Esophagus (tissue), 2 donors: Measurements from ENCODE around the gene RHOH. TPM values are rescaled to one million over a fixed set of nuclear protein-coding genes. Genes with fewer than 3 reads are reported as not detected.

Source experiments
- H3K27ac ChIP-seq, 2 donors: one replicate each; pipeline ENCODE4 v1.5.1; 2013; ENCODE audit warnings: low read depth in 2 of 2, mild to moderate bottlenecking in 2 of 2, inconsistent platforms in 1 of 2, low read length in 1 of 2, moderate library complexity in 1 of 2
- H3K27me3 ChIP-seq, 2 donors: one replicate each; pipeline ENCODE4 v1.6.1; 2013; ENCODE audit warnings: low read length in 2 of 2, control low read depth in 1 of 2, mild to moderate bottlenecking in 1 of 2; ENCODE audit not compliant: insufficient read depth in 2 of 2, control insufficient read depth in 1 of 2
- H3K36me3 ChIP-seq, 2 donors: one replicate each; pipeline ENCODE4 v1.6.1; 2013; ENCODE audit warnings: low read length in 1 of 2; ENCODE audit not compliant: control insufficient read depth in 2 of 2, insufficient read depth in 2 of 2
- H3K4me1 ChIP-seq, 2 donors: one replicate each; pipeline ENCODE4 v1.6.1; 2013; ENCODE audit warnings: low read length in 1 of 2; ENCODE audit not compliant: control insufficient read depth in 2 of 2, insufficient read depth in 2 of 2
- H3K4me3 ChIP-seq, 2 donors: one replicate each; pipeline ENCODE4 v1.5.1; 2013; ENCODE audit warnings: low read length in 2 of 2, mild to moderate bottlenecking in 2 of 2, low read depth in 1 of 2, moderate library complexity in 1 of 2
- H3K9me3 ChIP-seq, 2 donors: one replicate each; pipeline ENCODE4 v1.6.1; 2013; ENCODE audit warnings: mild to moderate bottlenecking in 2 of 2, low read depth in 1 of 2, low read length in 1 of 2, moderate library complexity in 1 of 2; ENCODE audit not compliant: control insufficient read depth in 2 of 2, insufficient read depth in 1 of 2
- WGBS, 2 donors: extraction: QIAGEN DNeasy Blood & Tissue Kit; methylation state at CpG; one replicate each; pipeline ENCODE4 v1.1.7; 2013; 5-methylcytosine and 5-hydroxymethylcytosine counted together
- polyA plus RNA-seq, 2 donors: library from polyadenylated mRNA; stranded (reverse); fragments of 200-250 nt; gene quantifications; one replicate each; pipeline ENCODE4 v1.2.3, GENCODE V29; 2013
- donor health status: healthy with polysubstance abuse.
- donor health status: Bipolar disorder and iron deficiency.

The RHOH gene
- polyA plus RNA-seq, 2 donors, result 0.87 to 1.1 TPM

DNA sequence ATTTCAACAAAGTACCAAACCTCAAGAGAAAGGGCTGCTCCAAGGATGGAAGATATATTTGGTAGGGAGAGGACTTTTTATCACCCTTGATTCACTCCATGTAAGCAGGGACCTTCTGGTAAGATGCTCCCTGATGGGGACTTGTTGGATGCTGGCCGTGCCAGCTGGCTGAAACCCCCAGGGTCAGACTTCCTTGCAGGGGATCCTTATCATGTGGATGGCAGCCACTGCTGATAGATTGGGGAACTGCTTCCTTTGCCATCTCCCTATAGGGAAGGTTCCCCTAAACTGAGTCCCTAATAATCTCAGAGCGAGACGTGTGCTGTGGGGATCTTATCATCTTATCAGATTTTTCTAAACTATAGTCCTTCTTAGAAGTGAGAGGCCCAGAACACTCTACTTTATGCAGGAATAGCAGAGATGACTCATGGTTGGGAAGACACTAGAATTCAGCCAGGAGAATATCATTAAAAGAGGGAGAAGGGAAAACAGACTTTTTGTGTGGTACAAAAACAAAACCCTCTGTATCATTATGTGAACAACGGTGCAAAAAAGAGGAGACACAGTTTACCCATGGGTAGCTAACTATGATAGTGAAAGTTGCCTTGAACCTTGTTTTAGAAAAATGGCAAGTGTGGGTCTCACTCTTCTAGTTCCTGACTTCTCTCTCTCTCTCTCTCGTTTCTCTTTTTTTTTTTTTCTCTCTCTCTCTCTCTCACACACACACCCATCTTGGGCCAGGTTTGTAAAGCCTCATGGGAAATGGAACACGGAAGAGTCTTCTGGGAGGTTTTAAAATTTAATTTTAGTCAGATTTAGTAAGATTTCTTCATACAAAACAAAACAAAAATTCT, 16.1 kb downstream of the RHOH start:
- H3K27me3 ChIP-seq, result no peaks in the 10 kb centered on the region
- 55 to 61% methylated on average over 6 of the region's 6 CpGs for WGBS, 2 donors
- no peaks in the 10 kb centered on the region for H3K4me1 ChIP-seq
- no peaks in the 10 kb centered on the region for H3K9me3 ChIP-seq
- H3K4me3 ChIP-seq, result no peak overlapping the region
- H3K36me3 ChIP-seq, result no peaks in the 10 kb centered on the region
- H3K27ac ChIP-seq, result no peak overlapping the region

DNA sequence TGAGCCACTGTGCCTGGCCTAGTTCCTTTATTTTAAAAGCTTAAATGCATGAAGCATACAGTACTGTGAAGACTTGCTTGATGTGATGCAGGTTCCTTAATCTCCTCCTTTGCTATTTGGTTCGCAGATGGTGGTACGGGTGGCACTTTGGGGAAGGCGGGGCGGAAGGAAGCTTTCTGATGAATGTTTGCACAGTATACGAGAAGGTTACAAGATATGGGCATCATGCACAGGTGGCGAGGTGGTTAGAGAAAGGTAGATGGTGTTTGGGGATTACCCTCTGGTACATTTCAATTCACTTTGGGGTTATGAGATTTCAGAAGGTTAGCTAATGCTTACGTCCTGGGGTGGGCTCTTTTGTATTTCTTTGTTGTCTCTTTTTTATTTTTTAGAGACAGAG, 17.2 kb downstream of the RHOH start:
- H3K27me3 ChIP-seq, result no peaks in the 10 kb centered on the region
- H3K4me3 ChIP-seq, result no peak overlapping the region
- 84 to 88% methylated on average over 7 of the region's 7 CpGs for WGBS, 2 donors
- H3K9me3 ChIP-seq, result no peaks in the 10 kb centered on the region
- H3K36me3 ChIP-seq, result no peaks in the 10 kb centered on the region
- H3K27ac ChIP-seq, result no peak overlapping the region
- no peaks in the 10 kb centered on the region for H3K4me1 ChIP-seq

DNA sequence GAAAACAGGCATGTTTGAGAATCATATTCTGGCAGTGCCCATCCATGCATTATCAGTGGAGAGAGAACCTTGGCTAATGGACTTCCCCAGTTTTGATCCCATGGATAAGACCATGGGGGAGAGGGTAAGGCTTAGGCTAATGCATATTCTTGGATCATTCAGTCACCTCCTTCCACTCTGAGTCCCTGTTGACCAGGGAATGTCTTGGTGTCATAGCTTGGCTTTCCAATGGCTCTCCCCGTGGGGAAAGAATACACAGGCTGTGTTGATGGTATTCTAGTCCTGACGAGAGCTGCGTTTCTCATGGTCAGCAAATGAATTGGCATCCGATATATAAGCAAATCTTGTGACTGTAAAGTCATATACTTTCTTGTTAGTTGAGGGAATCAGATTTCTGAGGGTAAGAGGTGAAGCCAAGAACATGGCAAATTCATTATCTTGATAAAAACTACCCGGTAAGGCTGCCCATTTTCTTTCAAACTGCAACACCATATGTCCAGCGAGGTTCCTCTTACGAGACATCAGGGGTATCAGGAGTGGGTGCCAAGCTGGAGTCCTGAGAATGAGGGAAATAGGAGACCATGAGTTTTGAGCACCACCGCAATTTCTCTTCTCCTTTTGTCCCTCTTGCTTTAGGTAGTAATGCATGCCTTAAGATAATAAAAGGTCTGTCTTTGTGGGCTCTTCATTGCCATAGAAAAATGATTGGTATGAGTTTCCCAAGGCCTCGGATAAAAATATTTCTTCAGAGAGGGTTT, 18.0 kb downstream of the RHOH start:
- WGBS, 2 donors, result 84 to 85% methylated on average over 9 of the region's 9 CpGs
- H3K4me3 ChIP-seq, result no peak overlapping the region

GRCh38 chr4:40216622-40217366, 20.0 kb downstream of the RHOH start:
- 63 to 73% methylated on average over 4 of the region's 4 CpGs for WGBS, 2 donors
- no peaks in the 10 kb centered on the region for H3K9me3 ChIP-seq
- no peak overlapping the region for H3K27ac ChIP-seq
- H3K4me1 ChIP-seq, result no peaks in the 10 kb centered on the region
- H3K27me3 ChIP-seq, result no peaks in the 10 kb centered on the region
- H3K4me3 ChIP-seq, result no peak overlapping the region
- no peaks in the 10 kb centered on the region for H3K36me3 ChIP-seq

More for the DNA sequence above, 18.0 kb downstream of the RHOH start:
- Histone ChIP-seq H3K27ac (no peak overlapping the region), H3K4me1 (no peaks in the 10 kb centered on the region), H3K9me3 (no peaks in the 10 kb centered on the region), H3K36me3 (no peaks in the 10 kb centered on the region), H3K27me3 (no peaks in the 10 kb centered on the region)

DNA sequence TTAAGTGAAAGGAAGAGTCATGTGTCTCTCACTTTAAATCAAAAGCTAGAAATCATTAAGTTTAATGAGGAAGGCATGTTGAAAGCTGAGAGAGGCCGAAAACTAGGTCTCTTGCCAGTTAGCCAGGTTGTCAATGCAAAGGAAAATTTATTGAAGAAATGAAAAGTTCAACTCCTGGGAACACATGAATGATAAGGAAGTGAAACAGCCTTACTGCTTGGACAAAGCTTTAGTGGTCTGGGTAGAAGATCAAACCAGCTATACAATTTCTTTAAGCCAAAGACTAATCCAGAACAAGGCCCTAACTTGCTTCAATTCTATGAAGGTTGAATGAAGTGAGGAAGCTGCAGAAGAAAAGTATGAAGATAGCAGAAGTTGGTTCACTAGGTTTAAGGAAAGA, 24.9 kb downstream of the RHOH start:
- Histone ChIP-seq H3K27me3 (no peaks in the 10 kb centered on the region), H3K4me1 (no peaks in the 10 kb centered on the region), H3K36me3 (no peaks in the 10 kb centered on the region), H3K27ac (no peak overlapping the region), H3K4me3 (no peak overlapping the region), H3K9me3 (no peaks in the 10 kb centered on the region)
- 67 to 86% methylated on average over 1 of the region's 1 CpG for WGBS, 2 donors

GRCh38 chr4:40223343-40223742, 26.5 kb downstream of the RHOH start:
- H3K4me3 ChIP-seq, result no peak overlapping the region
- H3K9me3 ChIP-seq, result no peaks in the 10 kb centered on the region
- no peak overlapping the region for H3K27ac ChIP-seq
- no peaks in the 10 kb centered on the region for H3K36me3 ChIP-seq
- no peaks in the 10 kb centered on the region for H3K4me1 ChIP-seq
- H3K27me3 ChIP-seq, result no peaks in the 10 kb centered on the region
- 81 to 87% methylated on average over 1 of the region's 1 CpG for WGBS, 2 donors

GRCh38 chr4:40224432-40224831, 27.6 kb downstream of the RHOH start:
- Histone ChIP-seq H3K36me3 (no peaks in the 10 kb centered on the region), H3K4me3 (no peak overlapping the region), H3K27me3 (no peaks in the 10 kb centered on the region), H3K9me3 (no peaks in the 10 kb centered on the region), H3K27ac (no peak overlapping the region), H3K4me1 (no peaks in the 10 kb centered on the region)
- 88% methylated on average over 5 of the region's 5 CpGs for WGBS, 2 donors

GRCh38 chr4:40225497-40225896, 28.7 kb downstream of the RHOH start:
- Histone ChIP-seq H3K27ac (no peak overlapping the region), H3K4me1 (no peaks in the 10 kb centered on the region), H3K9me3 (no peaks in the 10 kb centered on the region), H3K27me3 (no peaks in the 10 kb centered on the region), H3K4me3 (no peak overlapping the region), H3K36me3 (no peaks in the 10 kb centered on the region)
- 86 to 88% methylated on average over 5 of the region's 5 CpGs for WGBS, 2 donors

- H3K4me1 ChIP-seq, result no peaks in the 10 kb centered on the region
- no peaks in the 10 kb centered on the region for H3K36me3 ChIP-seq
- no peak overlapping the region for H3K4me3 ChIP-seq
- H3K27me3 ChIP-seq, result no peaks in the 10 kb centered on the region
- no peak overlapping the region for H3K27ac ChIP-seq
- H3K9me3 ChIP-seq, result no peaks in the 10 kb centered on the region
- WGBS, 2 donors, result 50 to 53% methylated on average over 2 of the region's 2 CpGs
Observed at GRCh38 chr4:40227284-40227683, 30.5 kb downstream of the RHOH start.
